Hippocampal formation (tissue), 2 donors: ENCODE data around the gene APBA2.

Experiments
- DNase-seq, 2 donors: peaks; one replicate each; lab custom pipeline; 2025; lab: John Stamatoyannopoulos, UW

APBA2 gene

DNA sequence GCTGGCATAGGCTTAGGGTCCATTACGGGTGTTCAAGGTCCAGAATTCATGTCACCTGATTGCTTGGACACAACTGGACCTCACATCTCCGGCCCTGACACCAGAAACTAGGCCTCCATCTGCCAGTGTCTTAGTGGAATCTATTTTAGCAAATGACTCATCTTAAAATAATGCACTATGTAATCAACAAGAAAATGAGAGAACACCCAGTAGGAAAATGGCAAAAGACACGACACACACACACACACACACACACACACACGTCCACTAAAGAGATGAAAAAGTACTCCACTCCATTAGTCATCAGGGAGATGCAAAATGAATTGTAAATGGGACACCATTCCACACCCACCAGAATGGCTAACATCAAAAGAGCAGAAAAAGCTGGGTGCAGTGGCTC is 11.2 kb downstream of the APBA2 start:
- no peak for DNase-seq

GRCh38 chr15:28897861-28898585 is 12.2 kb downstream of the APBA2 start:
- DNase-seq, result no peak

- no peak for DNase-seq
Observed at GRCh38 chr15:28899061-28899738, 13.4 kb downstream of the APBA2 start.

- no peak for DNase-seq
Observed at GRCh38 chr15:28900041-28900891, 14.5 kb downstream of the APBA2 start.

DNA sequence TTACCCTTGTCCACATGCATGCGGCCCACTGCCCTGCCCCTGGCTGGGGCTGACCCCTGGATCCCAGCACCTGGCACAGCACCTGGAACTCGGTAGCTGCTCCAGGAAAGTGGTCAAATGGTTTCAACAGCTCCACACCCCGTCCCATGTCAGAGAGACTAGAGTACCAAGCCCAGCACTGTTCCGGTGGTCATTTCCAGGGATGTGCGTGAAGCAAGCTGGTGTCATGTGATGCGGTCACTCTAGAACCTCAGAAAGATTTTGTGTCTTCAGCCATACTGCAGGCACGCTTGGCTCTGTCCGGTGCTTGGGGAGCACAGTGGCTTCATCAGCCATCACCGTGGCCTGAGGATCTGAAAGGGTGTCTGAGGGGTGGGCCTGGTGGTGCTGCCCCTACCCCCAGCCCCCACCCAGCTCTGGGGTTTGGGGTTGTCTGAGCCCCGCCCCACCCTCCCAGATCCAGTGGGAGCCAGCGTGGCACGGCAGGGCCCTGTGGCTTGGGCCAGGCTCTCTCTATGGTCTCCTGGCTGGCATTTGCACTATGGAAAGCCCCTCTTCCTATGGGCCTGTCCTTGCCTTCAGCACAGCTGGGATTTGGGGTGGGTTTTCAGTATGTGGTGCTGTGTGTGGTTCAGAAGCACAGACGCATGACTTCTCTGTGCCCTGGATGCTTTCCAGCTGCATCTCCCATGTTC is 15.3 kb downstream of the APBA2 start:
- DNase-seq, result no peak

DNA sequence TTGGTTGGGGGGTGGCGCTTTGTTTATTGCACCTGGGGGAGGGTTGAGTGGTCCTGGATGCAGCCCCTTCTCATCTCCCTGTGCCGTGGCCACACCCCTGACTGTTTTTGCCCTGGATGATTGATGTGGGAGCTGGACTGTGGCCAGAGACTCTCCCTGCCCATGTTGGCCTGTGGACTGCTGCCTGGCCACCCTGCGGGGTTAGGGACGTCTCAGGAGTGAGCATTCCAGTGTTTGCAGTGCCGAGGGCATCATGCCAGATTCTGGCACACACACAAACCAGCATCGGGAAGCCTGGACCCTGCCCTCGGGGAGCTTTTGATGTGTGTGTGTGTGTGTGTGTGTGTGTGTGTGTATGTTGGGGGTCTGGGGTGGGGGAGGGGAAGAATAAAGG is 15.8 kb downstream of the APBA2 start:
- DNase-seq, result no peak

- DNase-seq, result no peak
Observed at GRCh38 chr15:28901987-28902745, 16.4 kb downstream of the APBA2 start.

DNA sequence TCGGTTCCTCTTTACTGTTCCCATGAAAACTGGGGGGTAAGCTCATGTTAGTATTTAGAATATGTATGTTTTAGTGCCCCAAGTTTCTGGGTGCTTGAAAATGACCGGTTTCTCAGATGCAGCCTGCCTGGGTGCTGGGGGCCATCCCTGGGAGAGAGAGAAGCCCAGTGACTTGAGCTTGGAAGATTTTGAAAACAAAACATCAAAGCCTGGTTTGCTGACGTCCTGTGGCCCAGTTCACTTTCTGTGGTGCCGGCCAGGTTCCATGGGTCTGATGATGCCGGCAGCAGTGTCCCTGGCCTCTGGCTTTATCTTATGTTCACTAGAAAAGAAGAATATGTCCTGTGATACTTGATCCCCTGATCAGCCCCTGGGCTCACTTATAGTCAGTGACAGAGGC is 17.1 kb downstream of the APBA2 start:
- DNase-seq, result no peak

GRCh38 chr15:28903555-28903954 is 17.8 kb downstream of the APBA2 start:
- no peak for DNase-seq

DNA sequence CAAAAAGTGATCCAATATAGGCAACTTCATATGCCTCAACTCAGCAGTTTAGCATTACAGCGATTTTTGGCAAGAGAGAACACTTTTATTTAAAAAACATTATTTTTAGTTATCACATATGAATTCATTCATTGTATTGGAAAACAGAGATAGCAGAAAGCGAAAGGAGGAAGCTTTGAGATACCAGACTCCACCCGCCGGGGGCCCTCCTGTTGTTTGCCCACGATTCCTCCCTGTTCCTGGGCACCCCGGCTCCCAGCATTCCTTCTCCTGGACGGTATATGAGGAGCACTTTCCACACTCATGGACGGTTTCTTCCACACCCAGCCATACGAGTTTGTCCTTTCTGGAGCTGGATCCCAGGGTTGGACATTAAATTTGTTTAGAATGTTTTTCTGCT is 18.2 kb downstream of the APBA2 start:
- DNase-seq, result no peak

GRCh38 chr15:28904541-28905315 is 19.0 kb downstream of the APBA2 start:
- DNase-seq, result no peak

DNA sequence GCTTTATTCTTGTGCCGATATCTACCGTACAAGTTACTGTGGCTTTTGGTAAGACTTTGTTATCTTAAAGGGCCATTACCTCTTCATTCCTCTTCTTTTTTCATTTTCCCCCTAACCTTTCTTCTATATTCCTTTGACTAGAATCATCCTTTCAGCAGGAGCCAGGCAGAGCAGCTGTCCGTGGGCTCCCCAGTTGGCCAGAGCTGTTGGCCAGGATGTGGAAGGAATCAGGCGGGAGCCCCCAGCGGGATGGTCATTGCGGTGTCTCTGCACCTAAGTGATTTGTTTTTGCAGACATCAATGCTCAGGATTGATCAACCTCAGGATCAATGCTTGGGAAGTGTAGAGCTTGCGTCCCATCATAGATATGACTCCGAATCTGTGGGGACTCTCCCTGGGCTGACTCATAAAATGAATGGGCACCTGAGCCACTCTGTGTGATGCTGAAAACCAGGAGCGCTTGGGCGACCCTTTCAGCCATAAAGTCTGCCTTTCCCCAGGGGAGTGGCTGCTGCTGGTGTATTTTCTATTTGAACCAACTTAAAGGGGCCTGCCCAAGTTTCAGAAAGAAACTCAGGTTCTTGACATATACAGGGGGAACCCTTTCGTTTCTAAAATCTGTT is 21.7 kb downstream of the APBA2 start:
- DNase-seq, result no peak

- DNase-seq, result no peak
Observed at GRCh38 chr15:28909958-28910500, 24.3 kb downstream of the APBA2 start.

DNA sequence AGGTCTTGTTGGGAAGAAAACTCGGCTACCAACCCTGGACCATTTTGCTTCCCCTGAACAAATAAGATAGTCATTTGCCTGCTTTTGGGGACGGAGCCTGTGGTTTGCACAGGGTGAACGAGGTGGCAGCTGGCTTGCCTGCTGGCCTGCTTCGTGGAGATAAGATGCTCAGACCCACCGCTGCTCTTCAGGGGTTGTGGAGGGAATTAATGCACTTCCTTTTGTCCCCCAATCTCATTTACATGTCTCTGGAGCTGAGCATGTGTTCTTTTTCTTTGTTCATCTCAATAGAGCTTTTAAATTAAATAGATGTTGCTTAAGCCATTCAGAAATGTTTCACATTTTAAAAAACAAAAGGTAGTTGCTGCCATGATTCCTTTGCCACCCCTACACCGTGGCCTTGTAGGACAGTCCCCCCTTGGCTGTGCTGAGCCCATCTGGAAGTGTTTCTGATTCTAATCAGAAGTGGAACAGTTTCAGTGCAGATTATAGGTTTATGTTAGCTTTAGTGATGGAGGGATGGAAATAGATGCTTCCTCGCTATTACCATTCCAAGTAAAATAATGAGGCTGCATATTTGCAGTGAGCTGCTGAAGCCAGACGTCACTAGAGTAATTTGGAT is 25.6 kb downstream of the APBA2 start:
- no peak for DNase-seq

DNA sequence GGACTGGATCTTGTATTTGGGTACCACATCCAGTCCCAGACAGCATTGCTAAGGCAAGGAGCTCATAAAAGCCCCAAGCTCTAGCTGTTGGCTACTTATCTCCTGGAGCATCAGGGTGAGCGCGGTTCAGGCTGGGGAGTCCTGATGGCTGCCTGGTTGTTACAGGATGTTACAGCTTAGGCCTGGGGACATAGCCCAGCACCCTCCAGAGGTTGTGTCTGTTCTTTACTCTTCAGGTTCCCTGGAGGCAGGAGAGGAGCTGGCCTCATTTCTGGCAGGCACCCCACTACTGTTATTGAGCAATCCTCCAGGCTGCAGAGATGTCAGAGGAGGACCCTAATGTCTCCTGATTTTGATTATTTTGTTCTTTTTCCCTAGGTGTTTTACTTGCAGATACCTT is 26.6 kb downstream of the APBA2 start:
- DNase-seq, result no peak

GRCh38 chr15:28913171-28913765 is 27.5 kb downstream of the APBA2 start:
- no peak for DNase-seq

DNA sequence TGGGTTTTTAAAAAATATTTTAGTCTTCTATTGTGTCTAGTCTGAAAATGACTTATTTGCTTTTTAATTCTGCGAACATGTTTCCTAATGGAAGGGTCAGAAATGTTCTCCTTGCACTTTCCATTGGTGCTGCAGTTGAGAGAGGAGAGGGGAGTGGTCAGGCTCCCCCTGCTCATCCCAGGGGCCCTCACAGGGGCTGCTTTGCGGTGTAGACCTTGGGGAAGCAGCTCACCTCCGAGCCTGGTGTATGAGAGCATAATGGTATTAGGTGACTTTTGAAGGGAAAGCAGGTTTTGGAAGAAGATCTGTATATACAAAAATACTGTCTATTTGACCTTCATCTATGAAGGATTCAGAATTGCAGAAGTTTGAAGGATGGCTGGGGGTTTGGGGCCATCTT is 28.3 kb downstream of the APBA2 start:
- DNase-seq, result no peak

DNA sequence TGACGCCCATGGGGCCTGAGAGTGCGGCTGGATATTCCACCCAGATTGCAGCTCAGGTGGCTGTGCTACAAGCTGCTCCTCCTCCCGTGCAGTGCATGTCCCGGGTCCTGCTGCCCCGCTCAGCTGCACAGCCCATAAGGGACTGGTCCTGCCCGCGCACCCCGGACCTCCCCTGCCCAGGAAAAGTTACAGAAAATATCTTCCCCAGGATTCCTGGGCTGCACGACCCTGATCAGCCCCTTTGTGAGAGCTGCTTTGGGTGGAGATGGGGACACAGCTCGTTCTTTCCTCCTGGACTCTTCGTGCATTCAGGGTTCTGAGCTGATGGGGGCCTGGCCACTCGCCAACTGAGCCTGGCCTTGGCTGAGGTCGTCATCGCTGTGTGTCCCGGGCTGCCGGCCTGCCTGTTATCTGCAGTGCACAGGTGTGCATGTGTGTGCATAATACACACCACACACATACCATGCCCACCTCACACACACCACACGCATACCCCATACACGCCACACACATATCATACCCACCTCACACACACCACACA is 28.8 kb downstream of the APBA2 start:
- DNase-seq, result no peak
